ENCODE results near the gene ALDH1B1.

ALDH1B1 gene

DNA sequence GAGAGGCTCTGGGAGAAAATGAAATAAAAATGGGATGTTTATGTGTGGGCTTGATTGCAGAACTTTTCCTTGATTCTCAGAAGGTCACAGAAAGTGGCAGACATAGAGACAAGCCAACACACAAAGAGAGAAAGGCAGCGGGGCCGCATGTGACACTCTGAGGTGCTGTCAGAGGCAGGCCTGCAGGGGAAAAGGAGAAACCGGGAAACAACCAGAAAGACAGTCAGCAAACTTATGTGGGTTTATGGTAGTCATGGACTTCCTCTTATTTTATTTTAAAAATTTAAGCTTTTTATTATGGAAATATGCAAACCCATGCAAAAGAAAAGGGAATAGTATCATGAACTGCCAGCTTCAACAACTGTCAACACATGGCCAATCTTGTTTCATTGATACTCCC is 48.0 kb downstream of the ALDH1B1 start:
- no peak for DNase-seq (ENCODE audit: low spot score)

DNA sequence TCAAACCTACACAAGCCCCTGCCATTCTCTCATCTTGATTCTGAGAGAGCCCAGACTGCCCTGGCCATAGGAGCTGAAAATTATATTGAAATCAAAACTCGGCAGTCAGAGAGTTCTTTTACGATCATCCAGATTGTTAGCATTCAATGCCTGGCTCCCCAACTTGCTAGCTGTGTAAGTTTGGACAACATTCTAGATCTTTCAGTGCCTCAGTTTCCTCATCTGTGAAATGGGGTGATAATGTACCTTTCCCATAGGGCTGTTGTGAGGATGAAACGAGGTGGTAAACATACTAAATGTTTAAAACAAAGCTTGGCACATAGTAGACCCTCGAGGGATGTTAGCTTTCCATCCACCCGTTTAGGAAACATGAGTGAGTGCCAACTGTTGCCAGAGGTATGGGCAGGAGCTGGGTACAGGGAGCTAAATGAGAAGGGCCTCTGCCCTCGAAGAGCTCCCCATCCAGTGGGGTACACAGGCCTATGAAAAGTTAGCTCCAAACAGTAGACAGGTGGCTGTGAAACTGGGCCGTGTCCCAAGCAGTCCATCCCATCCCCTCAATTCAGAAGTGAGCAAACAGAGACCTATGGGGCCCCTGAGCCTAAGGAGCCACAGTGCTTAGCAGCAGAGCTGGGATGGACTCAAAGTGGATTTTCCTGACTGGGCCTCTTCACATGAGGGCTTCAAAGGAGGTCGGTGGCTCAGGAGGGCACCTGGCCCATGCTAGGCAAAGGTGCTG is 49.0 kb downstream of the ALDH1B1 start:
- no peak for DNase-seq (ENCODE audit: low spot score)

DNA sequence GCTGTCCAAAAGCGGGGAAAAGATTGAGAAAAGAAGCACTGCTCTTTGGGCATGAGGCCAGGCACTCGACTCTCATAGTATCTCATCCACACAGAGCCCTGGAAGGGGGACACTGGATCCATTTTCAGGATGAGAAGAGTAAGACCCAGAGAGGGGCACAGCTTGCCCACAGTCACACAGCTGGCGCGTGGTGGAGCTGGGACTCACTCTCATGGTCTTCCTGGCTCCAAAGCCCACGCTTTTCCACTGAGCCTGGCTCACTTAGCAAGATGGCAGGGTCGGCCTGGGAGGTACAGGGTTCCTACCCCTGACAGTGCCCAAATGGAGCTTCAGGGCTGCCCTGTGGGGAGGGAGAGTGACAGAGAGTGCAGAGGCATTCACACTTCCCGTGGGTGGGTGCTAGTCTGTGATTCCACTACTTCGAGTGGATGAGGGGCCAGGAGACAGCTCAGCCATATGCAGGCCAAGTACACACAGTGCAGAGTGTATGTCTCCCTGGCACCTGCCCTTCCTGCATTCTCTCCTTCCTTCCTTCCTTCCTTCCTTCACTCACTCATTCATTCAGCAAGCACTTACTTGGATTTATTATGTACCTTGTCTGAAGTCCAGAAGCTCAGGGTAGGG is 50.1 kb downstream of the ALDH1B1 start:
- DNase-seq (ENCODE audit: low spot score): no peak

DNA sequence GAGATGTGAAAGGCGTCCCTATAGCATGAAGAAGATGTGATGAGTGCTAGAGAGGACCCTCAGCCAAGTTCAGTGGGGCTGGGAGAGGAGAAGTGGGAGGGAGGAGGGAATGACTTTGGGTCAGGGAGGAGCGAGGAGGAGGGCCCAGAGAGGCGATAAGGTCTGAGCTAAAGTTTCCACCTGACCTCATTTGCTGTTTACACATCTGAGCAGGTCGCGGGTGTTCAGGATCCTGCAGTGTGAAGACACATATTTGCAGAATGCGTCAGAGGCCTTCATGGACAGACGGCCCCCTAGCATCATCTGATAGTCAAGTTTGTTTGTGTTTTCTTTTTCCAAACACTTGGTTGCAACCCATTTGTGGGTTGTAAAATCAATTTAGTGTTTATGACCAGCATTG is 50.7 kb downstream of the ALDH1B1 start:
- no peak for DNase-seq (ENCODE audit: low spot score)

DNA sequence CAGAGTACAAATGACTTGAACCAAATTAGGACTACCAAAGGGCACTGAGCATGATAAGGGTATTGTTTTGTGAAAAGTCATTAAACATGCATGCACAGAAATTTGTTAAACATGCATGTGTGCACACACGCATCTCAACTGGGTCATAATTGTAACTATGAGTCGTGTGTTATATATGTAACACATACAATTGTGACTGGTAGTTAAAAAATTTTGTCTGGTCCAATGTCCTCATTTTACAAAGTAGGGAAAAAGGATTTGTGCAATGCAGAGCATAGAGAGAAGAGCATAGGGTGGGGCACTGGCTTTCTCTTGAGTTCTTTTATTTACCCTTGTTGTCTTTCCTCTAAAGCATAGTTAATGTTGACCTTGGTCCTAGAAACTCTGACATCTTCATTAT is 51.1 kb downstream of the ALDH1B1 start:
- no peak for DNase-seq (ENCODE audit: low spot score)

DNA sequence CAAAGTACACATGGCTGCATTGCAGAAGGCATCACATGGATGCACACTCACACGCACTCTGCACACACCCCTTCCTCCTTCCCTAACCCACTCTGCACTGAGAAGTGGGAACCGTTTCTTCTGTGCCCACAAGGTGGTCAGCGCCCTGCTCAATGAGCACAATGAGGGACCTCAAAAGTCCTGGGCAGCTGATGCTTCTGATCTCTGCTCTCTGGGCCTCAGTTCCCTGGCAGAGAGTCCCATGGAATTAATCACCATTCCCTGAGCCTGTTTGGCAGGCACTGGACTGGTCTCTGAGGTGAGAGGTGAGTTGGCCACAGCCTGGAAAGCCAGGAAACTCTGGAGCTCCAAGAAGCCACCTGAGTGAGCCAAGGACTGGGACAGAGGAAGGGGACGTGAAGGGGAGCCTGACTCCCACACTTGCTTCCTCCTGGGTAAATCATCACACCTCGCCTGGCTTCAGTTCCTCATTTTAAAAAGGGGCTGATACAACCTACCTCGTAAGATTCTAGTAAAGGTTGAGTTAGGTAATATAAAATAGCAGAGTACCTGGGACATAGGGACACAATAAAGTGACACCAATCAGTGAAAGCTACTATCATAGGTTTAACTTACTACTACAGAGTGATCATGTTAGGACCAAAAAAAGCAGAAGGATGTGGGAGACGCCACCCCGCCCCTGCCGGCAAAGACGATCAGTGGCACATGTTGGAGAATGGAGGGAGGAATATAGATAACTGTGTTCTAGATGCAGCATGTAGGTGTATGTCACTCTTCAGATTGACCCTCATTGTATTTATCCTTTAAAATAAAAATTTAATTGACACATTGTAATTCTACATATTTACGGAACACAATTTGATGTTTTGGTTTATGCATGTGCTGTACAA is 52.9 kb downstream of the ALDH1B1 start:
- no peak for DNase-seq (ENCODE audit: low spot score)

DNA sequence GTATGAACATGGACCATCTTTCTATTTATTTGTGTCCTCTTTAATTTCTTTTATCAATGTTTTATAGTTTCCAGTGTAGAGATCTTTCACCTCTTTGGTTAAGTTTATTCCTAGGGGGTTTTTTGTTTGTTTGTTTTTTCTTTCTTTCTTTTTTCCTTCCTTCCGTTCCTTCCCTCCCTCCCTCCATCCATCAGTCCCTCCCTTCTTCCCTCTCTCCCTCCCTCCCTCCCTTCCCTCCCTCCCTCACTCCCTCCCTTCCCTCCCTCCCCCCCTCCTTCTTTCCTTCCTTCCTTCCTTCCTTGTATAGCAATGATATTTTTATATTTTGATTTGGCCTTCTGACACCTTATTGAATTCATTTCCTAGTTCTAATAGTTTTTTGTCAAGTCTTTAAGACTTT is 55.2 kb downstream of the ALDH1B1 start:
- DNase-seq (ENCODE audit: low spot score): no peak

Data from CD4-positive, alpha-beta T cell treated with Interleukin-2 at 100 ng/mL for 4 hours (primary cell).